Measurements from ENCODE around the gene LYRM4.

GRCh38 chr6:5142131-5142530, 118.6 kb downstream of the LYRM4 start:
- TF ChIP-seq ZBTB43 (CRISPR knock-in tag; IDR thresholded peaks at IDR 0.05), result no peak
- TF ChIP-seq SMARCA5 (IDR thresholded peaks at IDR 0.05), result no peak
- TF ChIP-seq MED1 (CRISPR knock-in tag; IDR thresholded peaks at IDR 0.05; ENCODE audit: borderline replicate concordance), result no peak
- no peak for TF ChIP-seq STAT5B (CRISPR knock-in tag; IDR thresholded peaks at IDR 0.05)
- TF ChIP-seq TCFL5 (CRISPR knock-in tag; conservative IDR thresholded peaks at IDR 0.05), result no peak
- TF ChIP-seq CTCF (IDR thresholded peaks at IDR 0.05 in 2 of 3, conservative IDR thresholded peaks at IDR 0.05 in 1 of 3; ENCODE audit: insufficient read depth in 2 of 3, low read depth in 1 of 3, low read length in 3 of 3), result no peak
- TF ChIP-seq TCF15 (CRISPR knock-in tag; IDR thresholded peaks at IDR 0.05), result no peak
- no peak for TF ChIP-seq ZNF551 (CRISPR knock-in tag; IDR thresholded peaks at IDR 0.05)
- no peak for TF ChIP-seq HDAC1 (IDR thresholded peaks at IDR 0.05)
- no peak for TF ChIP-seq ZC3H4 (CRISPR knock-in tag; IDR thresholded peaks at IDR 0.05; ENCODE audit: borderline replicate concordance)

All from K562 (cell line).